HG02938 (cell line): Measurements from ENCODE around the gene SDK1.

Experiments used
- ATAC-seq: cut with Tn5 transposase; IDR thresholded peaks from one replicate; pipeline ENCODE4 v1.9.1; 2021; ENCODE audit warnings: mild to moderate bottlenecking, moderate library complexity; ENCODE audit not compliant: unreplicated experiment

Gene SDK1

GRCh38 chr7:3336042-3336665, 35.1 kb downstream of the SDK1 start:
- no peak for ATAC-seq

- ATAC-seq: no peak
These were observed 37.1 kb downstream of the SDK1 start for GRCh38 chr7:3338161-3338560.

- no peak for ATAC-seq
These were observed 44.8 kb downstream of the SDK1 start for GRCh38 chr7:3345699-3346481.

- no peak for ATAC-seq
These were observed 48.1 kb downstream of the SDK1 start for GRCh38 chr7:3349126-3349525.

- ATAC-seq: no peak
These were observed 55.1 kb downstream of the SDK1 start for GRCh38 chr7:3356173-3356572.

- ATAC-seq: no peak
These were observed 57.9 kb downstream of the SDK1 start for GRCh38 chr7:3358991-3359390.

- ATAC-seq: no peak
These were observed 66.2 kb downstream of the SDK1 start for GRCh38 chr7:3367261-3367660.

- ATAC-seq: no peak
These were observed 69.2 kb downstream of the SDK1 start for GRCh38 chr7:3370068-3370830.

- no peak for ATAC-seq
These were observed 69.9 kb downstream of the SDK1 start for GRCh38 chr7:3370921-3371320.

GRCh38 chr7:3371601-3372000, 70.5 kb downstream of the SDK1 start:
- no peak for ATAC-seq

- ATAC-seq: no peak
These were observed 73.2 kb downstream of the SDK1 start for GRCh38 chr7:3374239-3374638.

- no peak for ATAC-seq
These were observed 77.5 kb downstream of the SDK1 start for GRCh38 chr7:3378390-3379150.

- ATAC-seq: no peak
These were observed 79.0 kb downstream of the SDK1 start for GRCh38 chr7:3380034-3380433.

- ATAC-seq: no peak
These were observed 80.0 kb downstream of the SDK1 start for GRCh38 chr7:3380886-3381685.

GRCh38 chr7:3386423-3387190, 85.6 kb downstream of the SDK1 start:
- ATAC-seq: no peak

- ATAC-seq: no peak
These were observed 92.8 kb downstream of the SDK1 start for GRCh38 chr7:3393862-3394261.

GRCh38 chr7:3397324-3397723, 96.3 kb downstream of the SDK1 start:
- no peak for ATAC-seq

- ATAC-seq: no peak
These were observed 98.8 kb downstream of the SDK1 start for GRCh38 chr7:3399858-3400257.

- ATAC-seq: no peak
These were observed 103.4 kb downstream of the SDK1 start for GRCh38 chr7:3404501-3404900.
